Fibroblast of skin of scalp (primary cell): ENCODE data around the gene CAND1.
"Not testable (repeated sequence)": the region's sequence is repeated elsewhere in the genome, so short reads cannot be mapped to it uniquely, and the experiment has no call there.

ENCODE experiments used
- DNase-seq: peaks from one replicate; pipeline ENCODE4 v3.0.0-alpha.2; 2013

CAND1 gene

DNA sequence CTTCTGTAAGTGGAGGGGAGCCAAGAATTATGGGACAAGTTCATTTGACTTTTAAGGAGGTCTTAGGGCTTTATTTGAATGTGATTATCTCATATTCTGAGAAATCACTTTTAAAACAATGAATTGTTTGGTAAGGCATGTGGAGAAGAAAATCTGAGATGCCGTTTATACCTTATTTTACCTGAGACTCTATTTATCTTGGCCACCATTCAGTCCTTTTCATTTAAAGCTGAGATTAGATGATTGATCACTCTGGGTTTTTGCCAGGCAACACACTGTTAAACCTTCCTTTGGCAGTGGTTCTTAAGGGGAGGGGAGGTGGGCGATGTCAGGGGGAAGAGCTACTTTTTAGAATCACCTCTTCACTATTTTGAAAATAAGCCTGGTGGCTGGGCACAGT lies 11.4 kb downstream of the CAND1 start:
- DNase-seq: no peak

DNA sequence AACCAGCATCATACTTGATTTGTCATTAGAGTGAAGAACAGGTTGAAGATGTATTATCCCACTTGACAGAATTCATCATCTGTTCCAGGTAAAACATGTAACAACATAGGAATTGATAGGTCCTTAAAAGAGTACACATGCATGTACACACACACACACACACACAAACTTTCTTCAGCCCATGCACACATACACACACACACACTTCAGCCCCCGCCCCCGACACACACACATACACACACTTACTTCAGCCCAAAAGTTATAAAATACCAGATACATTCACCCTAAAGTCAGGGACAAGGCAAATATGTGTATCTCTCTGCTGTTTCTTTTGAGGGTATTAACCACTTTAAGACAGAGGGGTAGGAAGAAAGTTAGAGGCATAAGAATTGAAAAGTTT lies 15.4 kb downstream of the CAND1 start:
- no peak for DNase-seq

- no peak for DNase-seq
Measured at GRCh38 chr12:67286257-67286656, 17.1 kb downstream of the CAND1 start.

- DNase-seq: no peak
Measured at GRCh38 chr12:67287311-67287710, 18.2 kb downstream of the CAND1 start.

GRCh38 chr12:67288561-67288960 lies 19.4 kb downstream of the CAND1 start:
- DNase-seq: no peak

DNA sequence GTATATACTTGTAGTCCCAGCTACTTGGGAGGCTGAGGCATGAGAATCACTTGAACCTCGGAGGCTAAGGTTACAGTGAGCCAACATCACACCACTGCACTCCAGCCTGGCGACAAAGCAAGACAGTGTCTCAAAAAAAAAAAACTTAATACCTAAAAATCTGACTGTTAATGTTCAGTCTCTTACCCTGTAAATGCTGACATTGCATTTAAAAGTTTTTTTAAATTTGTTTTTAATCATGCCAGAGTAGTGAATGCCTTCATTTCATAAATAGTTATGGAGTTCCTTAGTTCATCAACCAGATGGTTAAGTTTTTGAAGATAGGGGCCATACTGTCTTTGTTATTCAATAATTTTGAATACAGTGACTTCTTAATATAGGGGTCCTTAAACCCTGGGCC lies 21.2 kb downstream of the CAND1 start:
- DNase-seq: no peak

DNA sequence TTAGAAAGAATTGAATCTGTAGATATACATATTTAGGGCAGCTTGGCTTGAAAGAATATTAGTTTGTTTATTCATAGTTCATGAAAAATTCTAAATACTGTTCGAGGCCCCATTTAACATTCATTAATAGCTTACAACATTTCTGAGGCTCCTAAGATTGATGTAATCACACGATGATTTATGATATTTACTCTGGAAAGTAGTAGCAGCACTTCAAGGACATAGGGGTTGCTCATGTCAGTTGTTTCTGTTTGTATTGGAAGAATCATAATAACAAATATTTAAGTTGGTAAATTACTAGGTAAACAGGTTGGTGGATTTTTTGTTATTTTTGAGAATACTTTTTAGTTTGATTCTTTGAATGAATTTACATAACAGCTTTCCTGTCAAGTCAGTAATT lies 30.4 kb downstream of the CAND1 start:
- no peak for DNase-seq

GRCh38 chr12:67299926-67300325 lies 30.8 kb downstream of the CAND1 start:
- DNase-seq: no peak

- DNase-seq: no peak
Measured at GRCh38 chr12:67302162-67302561, 33.0 kb downstream of the CAND1 start.

GRCh38 chr12:67305544-67305943 lies 36.4 kb downstream of the CAND1 start:
- no peak for DNase-seq

GRCh38 chr12:67306712-67307111 lies 37.6 kb downstream of the CAND1 start:
- DNase-seq: no peak

GRCh38 chr12:67315661-67316060 lies 46.5 kb downstream of the CAND1 start:
- DNase-seq: no peak

DNA sequence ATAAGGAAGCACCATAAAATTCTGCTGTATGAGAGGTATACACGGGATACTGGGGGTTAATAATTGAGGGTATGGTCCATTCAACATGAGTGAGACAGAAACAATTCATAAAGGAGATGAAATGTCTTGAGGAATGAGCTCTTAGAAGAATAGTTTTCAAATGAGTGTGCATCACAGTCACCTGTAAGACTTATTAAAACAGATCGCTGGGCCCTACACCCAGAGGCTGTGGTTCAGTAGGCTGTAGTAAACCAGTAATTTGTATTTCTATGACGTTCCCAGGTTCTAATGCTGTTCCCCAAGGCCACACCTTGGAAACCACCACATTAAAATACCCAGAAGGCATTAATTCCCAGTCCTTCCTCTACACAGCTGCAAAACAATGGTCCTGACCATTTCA lies 49.6 kb downstream of the CAND1 start:
- DNase-seq: no peak

DNA sequence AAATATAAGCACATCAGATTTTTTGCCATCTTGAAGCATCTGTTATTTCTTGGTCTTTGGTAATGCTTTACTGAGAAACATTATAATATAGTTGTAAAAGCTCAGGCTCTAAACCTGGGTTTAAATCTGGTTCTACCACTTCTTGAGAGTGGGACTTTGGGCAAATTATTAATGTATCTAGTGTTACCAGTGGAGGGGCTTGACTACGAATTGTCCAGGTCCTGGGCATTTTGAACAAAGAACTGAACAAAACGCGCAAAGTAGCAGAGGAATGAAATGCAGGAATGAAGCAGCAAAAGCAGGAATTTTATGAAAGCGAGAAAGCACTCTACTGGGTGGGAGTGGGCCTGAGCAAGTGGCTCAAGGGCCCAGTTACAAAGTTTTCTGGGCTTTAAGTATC lies 50.8 kb downstream of the CAND1 start:
- DNase-seq: no peak

DNA sequence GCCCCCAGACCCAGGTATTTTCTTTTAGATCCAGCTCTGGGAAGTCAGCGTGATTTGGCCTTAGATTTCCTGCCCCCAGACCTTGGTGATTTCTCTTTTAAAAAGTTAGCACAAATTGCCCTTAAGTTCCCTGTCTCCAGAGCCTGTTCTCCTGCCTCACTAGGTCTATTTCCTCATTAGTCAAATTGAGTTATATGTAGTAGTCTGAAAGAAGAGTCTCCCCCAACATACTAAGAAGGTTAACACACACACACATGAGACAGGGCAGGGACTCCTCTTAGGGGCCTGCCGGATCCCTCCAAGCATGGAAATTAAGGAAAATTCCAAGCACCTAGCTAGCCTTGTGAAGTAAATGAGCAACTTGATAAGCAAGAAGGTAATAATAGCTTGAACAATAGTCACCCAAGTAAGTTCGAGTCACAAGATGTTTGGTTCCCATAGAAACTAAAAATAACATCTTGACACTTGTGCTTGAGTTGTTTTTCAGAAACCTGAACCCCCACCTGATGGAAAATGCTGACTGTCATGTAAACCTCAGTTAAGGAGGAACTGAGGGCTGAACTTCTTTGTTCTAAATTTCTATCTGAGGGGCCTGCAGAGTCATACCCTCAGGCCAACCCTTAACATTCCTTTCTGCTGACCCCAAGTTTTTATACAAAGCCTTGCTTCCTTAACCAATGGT lies 51.6 kb downstream of the CAND1 start:
- DNase-seq: no peak

DNA sequence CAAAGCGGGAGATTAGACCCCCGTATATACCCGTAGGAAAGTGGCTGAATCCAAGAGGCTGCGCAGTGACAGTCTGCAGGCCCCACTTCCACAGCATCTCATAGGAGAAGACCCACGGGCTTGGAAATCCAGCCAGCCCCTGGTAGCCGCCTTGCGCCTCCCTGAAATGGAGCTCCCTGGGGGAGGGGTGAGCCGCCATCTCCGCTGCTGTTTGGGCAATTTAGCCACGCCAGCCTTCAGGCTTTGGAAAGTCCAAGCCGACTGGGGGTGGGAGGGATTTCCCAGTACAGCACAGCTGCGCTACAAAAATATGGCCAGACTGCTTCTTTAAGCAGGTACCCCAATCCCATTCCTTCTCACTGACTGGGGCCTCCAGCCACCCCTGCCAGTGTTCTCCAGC lies 53.4 kb downstream of the CAND1 start:
- no peak for DNase-seq

DNA sequence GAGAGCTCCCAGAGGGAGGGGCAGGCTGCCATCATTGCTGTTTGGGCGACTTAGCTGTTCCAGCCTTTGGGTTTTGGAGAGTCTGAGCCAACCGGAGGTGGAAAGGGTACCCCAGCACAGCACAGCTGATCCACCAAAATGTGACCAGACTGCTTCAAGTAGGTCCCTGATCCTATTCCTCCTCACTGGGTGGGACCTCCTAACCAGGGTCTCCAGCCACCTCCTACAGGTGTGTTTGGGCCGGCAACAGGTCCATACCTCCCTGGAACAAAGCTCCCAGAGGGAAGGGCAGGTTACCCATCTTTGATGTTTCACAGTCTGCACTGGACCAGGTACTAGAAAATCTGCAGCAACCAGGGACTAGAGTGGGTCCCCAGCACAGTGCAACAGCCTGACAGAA lies 53.8 kb downstream of the CAND1 start:
- no peak for DNase-seq

DNA sequence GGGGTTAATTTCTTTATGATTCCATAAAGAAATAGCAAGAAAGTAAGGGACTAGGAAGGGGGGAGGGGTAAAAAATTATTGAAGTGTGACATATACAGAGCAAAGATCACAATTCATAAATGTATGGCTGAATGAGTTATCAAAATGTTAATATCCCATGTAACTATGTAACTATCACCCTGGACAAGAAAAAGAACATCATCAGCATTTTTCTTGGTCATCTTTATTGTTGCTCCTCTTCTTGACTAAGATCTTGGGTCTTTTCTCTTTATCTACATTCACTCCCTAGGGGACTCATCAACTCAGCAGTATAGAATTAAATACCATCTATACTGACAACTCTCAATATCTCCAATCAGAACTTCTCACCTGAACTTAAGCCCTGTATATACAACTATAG lies 57.5 kb downstream of the CAND1 start:
- DNase-seq: no peak

DNA sequence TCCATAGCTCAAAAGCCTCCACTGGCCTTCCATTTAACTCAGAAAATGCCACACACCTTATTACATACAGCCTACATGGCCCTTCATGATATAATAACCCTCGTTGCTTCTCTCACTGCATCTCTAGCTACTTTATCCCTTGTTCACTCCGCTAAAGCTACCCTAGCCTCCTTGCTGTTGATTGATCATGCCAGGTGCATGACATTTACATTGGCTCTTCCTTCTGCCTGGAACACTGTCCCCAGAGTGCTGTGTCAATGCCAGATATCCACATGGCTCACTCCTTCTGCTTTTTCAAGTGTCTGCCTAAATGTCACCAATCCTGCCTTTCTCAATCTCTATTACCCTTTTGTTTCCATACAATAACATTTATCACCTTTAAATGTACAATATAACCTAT lies 58.3 kb downstream of the CAND1 start:
- no peak for DNase-seq

- no peak for DNase-seq
Measured at GRCh38 chr12:67331123-67331522, 62.0 kb downstream of the CAND1 start.

DNA sequence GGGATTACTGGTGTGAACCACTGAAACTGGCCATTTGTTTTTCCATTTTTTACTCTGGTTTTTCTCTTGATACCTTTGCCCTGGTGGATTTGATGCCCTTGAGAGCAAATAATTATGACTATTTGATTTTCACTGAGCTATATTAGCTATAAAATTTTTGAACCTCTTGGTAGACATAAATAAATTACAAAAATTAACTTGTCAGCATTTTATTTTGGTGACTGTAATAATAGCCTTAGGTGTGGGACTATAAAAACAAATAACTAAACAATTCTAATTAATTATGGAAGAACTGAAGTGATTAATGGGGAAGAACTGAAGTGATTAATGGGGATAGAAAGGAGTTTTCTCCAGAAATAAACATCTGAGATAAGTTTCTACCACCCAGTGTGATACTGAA lies 62.7 kb downstream of the CAND1 start:
- DNase-seq: no peak

DNA sequence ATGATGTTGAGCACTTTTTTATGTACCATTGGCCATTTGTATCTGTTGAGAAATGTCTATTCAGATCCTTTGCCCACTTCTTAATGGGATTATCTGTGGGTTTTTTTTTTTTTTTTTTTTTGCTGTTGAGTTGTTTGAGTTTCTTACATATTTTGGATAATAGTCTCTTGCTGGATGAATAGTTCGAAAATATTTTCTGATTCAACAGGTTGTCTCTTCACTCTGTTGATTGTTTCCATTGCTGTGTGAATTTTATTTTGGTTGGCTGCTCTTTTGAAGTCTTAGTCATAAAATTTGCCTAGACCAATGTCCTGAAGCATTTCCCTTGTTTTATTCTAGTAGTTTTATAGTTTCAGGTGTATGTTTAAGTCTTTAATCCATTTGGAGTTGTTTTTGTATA lies 64.5 kb downstream of the CAND1 start:
- no peak for DNase-seq

DNA sequence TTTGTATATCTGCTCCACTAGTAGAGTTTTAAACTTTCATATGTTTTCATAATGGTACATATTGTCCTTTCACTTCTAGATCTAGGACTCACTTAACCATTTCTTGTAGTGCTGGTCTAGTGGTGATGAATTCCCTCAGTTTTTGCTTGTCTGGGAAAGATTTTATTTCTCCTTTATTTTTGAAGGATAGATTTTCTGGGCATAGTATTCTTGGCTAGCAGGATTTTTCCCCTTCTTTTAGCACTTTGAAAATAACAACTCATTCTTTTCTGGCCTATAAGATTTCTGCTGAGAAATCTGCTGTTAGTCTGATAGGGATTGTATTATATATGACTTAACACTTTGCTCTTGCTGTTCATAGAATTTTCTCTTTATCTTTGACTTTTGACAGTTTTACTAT lies 69.3 kb downstream of the CAND1 start:
- no peak for DNase-seq

DNA sequence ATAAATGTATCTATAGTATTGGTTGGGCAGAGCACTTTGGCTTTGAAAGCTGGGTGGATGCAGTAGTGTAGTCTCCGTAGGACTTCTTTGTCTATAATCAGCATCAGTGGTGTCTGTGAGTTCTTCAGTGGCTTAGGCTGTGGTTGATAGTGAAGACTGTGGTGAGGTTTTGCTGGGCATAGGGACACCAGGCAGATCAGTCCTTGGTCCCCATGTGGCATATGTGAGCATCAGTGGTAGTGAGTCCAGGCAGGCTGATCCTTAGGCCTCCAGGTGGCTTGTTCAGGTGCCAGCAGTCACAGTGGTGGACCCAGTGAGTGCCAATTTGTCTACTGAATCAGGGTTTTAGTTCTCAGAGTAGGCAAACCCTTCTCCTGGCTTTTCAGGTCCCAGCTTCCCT lies 70.4 kb downstream of the CAND1 start:
- no peak for DNase-seq

- DNase-seq: not testable (repeated sequence)
Measured at GRCh38 chr12:67341086-67341485, 71.9 kb downstream of the CAND1 start.
